ENCODE results near the gene PATJ.

DNA sequence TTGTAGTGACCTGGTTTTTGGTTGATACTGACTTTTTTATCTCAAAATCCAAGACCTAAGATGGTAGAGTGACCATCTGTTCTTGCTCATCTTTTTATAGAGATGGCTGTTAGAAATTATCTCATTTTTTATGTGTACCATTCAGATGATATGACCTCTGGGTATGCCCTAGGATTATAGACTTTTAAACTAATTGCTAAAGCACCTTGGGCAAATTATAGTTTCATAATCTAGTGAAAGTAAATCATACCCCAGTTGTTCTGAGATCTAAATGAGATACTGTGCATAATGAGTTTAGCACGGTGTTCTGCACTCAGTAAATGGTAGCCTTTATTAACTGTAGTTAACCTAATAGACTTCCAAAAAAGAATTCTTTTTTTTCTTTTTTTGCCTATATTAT, 269.8 kb downstream of the PATJ start:
- TF ChIP-seq EZH2 (IDR thresholded peaks at IDR 0.05; ENCODE audit: borderline replicate concordance): no peak
- TF ChIP-seq, protein P1, sequence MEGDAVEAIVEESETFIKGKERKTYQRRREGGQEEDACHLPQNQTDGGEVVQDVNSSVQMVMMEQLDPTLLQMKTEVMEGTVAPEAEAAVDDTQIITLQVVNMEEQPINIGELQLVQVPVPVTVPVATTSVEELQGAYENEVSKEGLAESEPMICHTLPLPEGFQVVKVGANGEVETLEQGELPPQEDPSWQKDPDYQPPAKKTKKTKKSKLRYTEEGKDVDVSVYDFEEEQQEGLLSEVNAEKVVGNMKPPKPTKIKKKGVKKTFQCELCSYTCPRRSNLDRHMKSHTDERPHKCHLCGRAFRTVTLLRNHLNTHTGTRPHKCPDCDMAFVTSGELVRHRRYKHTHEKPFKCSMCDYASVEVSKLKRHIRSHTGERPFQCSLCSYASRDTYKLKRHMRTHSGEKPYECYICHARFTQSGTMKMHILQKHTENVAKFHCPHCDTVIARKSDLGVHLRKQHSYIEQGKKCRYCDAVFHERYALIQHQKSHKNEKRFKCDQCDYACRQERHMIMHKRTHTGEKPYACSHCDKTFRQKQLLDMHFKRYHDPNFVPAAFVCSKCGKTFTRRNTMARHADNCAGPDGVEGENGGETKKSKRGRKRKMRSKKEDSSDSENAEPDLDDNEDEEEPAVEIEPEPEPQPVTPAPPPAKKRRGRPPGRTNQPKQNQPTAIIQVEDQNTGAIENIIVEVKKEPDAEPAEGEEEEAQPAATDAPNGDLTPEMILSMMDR (IDR thresholded peaks at IDR 0.05; ENCODE audit: poor library complexity): no peak
- no peak for TF ChIP-seq EZH2phosphoT487 (IDR thresholded peaks at IDR 0.05; ENCODE audit: low read depth, severe bottlenecking, unreplicated experiment)

Data from hepatocyte (in vitro differentiated cells).